Calu3 (cell line): ENCODE results near the gene IDUA. TPM values are rescaled to one million over a fixed set of nuclear protein-coding genes. Genes with fewer than 3 reads are reported as not detected.
A peak's percentile ranks its signal among the peaks of the same experiment; 100 is the strongest.

ENCODE experiments used
- BruUV-seq: library from RNA; stranded (reverse); fragments of 400-500 nt; replicated peaks from 2 replicates; lab custom pipeline; 2021; lab: Mats Ljungman, UMichigan
- CTCF ChIA-PET: fragments of 300-600 bp; sonication (Branson Sonifier 250); formaldehyde crosslinking; loops from one replicate; lab custom pipeline; 2022; ENCODE audit warnings: antibody characterized with exemption; lab: Charles Lee
- DNase-seq: peaks from one replicate; pipeline ENCODE4 v3.0.0; 2022
- H3K27ac Mint-ChIP-seq: one replicate; pipeline ENCODE4 v1.8.0; 2022; ENCODE audit warnings: mixed read lengths; ENCODE audit not compliant: unreplicated experiment
- H3K27me3 Mint-ChIP-seq: one replicate; pipeline ENCODE4 v1.8.0; 2022; ENCODE audit warnings: mixed read lengths; ENCODE audit not compliant: unreplicated experiment
- H3K36me3 Mint-ChIP-seq: one replicate; pipeline ENCODE4 v1.8.0; 2022; ENCODE audit warnings: mild to moderate bottlenecking, moderate library complexity, mixed read lengths; ENCODE audit not compliant: insufficient read depth, unreplicated experiment
- H3K4me1 Mint-ChIP-seq: one replicate; pipeline ENCODE4 v1.8.0; 2022; ENCODE audit warnings: mild to moderate bottlenecking, low read depth, mixed read lengths; ENCODE audit not compliant: unreplicated experiment
- H3K4me3 Mint-ChIP-seq: one replicate; pipeline ENCODE4 v1.8.0; 2022; ENCODE audit warnings: mild to moderate bottlenecking, low read depth, moderate library complexity, mixed read lengths; ENCODE audit not compliant: unreplicated experiment
- H3K9me3 Mint-ChIP-seq: one replicate; pipeline ENCODE4 v1.8.0; 2022; ENCODE audit warnings: low read depth, mixed read lengths; ENCODE audit not compliant: unreplicated experiment
- CTCF ChIP-seq: fragments of 200-600 bp; IDR thresholded peaks from one replicate; pipeline ENCODE4 v1.8.0; 2022; ENCODE audit warnings: antibody characterized with exemption; ENCODE audit not compliant: unreplicated experiment
- intact Hi-C: fragments of 100-400 bp; cut with micrococcal nuclease; formaldehyde crosslinking; loops from one replicate; pipeline ENCODE4 v1.10.0; 2022; ENCODE audit not compliant: unreplicated experiment
- total RNA-seq: library from RNA; stranded (reverse); gene quantifications from 2 replicates; pipeline ENCODE4 v1.2.3, GENCODE V29; 2022

IDUA gene
- total RNA-seq, 1 experiment from 2014 or later: 38.8 TPM

DNA sequence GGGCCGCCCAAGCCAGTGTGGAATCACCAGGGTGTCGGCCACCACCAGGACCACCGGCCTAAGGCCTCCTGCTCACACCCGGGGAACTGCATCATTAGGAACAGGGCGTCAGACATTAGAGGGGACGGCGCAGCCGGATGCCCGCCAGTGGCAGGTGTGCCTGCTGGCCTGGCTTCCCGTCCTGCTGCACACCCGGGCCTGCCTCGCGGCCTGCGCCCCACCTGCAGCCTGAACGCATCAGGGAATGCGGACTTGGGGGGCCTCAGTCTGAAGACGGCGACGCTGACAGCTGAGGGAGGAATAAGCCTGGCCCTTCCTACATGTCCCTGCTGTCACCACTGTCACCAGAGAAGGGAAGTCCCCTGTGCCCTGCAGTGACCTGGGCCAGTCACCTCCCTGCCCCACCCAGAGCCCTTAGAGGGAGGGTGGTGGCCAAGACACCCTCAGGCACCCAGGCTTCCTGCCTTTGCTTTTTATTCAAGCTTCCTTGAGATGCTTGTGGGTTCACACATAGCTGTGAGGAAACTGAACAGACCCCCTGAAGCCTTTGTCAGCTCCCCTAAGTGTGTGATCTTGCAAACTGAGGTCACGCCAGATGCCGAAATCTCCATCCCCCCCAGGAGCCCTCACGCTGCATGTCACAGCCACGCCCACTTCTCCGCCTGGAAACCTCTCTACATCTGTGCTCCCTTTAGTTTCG is 16.6 kb upstream of the IDUA start:
- no TSS peak for BruUV-seq
- Mint-ChIP-seq H3K4me3 (no peak overlapping the region), H3K27ac (no peak overlapping the region), H3K36me3 (peaks cover 10% of the 10 kb centered on the region), H3K9me3 (no peaks in the 10 kb centered on the region), H3K27me3 (no peaks in the 10 kb centered on the region), H3K4me1 (peaks cover 7% of the 10 kb centered on the region)
- intact Hi-C loops: no loop called here
- no peak for DNase-seq
- TF ChIP-seq CTCF: no peak
- CTCF ChIA-PET: no interaction called here

GRCh38 chr4:970854-971520 is 15.9 kb upstream of the IDUA start:
- no TSS peak for BruUV-seq
- H3K4me1 Mint-ChIP-seq: peaks cover 7% of the 10 kb centered on the region

GRCh38 chr4:971666-972500 is 15.0 kb upstream of the IDUA start:
- Mint-ChIP-seq H3K27me3 (no peaks in the 10 kb centered on the region), H3K36me3 (peaks cover 10% of the 10 kb centered on the region), H3K4me1 (peaks cover 10% of the 10 kb centered on the region), H3K9me3 (no peaks in the 10 kb centered on the region), H3K27ac (no peak overlapping the region), H3K4me3 (peak overlapping the region; percentile 64)
- no peak for DNase-seq
- CTCF ChIA-PET: no interaction called here
- intact Hi-C loops: no loop called here
- no TSS peak for BruUV-seq
- no peak for TF ChIP-seq CTCF

More at GRCh38 chr4:970854-971520, 15.9 kb upstream of the IDUA start:
- intact Hi-C loops: no loop called here
- H3K27ac Mint-ChIP-seq: no peak overlapping the region
- CTCF ChIA-PET: no interaction called here
- H3K9me3 Mint-ChIP-seq: no peaks in the 10 kb centered on the region
- DNase-seq: no peak
- peaks cover 10% of the 10 kb centered on the region for H3K36me3 Mint-ChIP-seq
- no peaks in the 10 kb centered on the region for H3K27me3 Mint-ChIP-seq
- TF ChIP-seq CTCF: no peak
- H3K4me3 Mint-ChIP-seq: no peak overlapping the region

- intact Hi-C loops: no loop called here
- Mint-ChIP-seq H3K36me3 (peaks cover 10% of the 10 kb centered on the region), H3K4me1 (peaks cover 14% of the 10 kb centered on the region), H3K9me3 (no peaks in the 10 kb centered on the region), H3K27ac (no peak overlapping the region), H3K27me3 (no peaks in the 10 kb centered on the region), H3K4me3 (peak overlapping the region; percentile 64)
- peak; percentile 20 for DNase-seq
- CTCF ChIA-PET: no interaction called here
- TF ChIP-seq CTCF: no peak
- BruUV-seq: no TSS peak
Measured at GRCh38 chr4:972651-973424, 14.0 kb upstream of the IDUA start.
